GM19455 (cell line): ENCODE data around the gene PBX1.

Experiments used
- ATAC-seq: cut with Tn5 transposase; IDR thresholded peaks from one replicate; pipeline ENCODE4 v1.9.1; 2021; ENCODE audit not compliant: unreplicated experiment

PBX1 gene

DNA sequence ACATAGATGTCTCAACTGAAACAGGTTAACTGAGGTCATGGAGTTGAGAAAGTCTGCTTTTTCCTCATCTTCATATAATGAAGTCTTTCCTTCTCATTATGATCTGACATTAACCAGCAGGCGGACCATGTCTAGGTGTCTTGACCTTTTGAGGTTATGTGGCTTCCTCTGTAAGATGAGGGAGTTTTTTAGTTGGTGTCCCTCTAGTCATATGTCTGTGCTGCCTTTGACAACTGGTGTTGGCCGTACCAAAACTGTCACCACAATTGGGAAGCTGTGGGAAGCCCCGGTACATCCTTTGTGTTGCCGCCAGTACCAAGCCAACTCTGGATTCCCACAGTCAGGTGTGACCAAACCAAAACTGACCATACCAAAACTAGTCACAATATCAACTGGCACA lies 105.1 kb downstream of the PBX1 start:
- ATAC-seq = no peak

DNA sequence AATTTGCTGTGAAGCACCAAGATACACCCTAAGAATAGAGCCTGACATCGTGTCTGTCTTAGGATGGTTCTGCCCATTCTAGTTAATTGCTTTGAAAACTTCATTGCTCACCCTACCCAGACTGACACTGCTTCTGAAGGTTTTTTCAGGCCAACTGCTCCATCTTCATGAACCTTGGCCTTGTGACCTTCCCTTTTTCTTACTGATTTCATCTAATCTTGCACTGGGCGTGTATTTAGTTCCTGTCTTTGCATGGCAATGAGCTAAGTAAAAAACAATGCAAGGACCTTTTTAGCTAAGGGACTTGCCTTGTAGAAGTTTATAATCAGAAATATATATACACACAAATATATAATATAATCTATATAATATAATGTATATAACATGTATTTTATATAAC lies 108.0 kb downstream of the PBX1 start:
- ATAC-seq = no peak

DNA sequence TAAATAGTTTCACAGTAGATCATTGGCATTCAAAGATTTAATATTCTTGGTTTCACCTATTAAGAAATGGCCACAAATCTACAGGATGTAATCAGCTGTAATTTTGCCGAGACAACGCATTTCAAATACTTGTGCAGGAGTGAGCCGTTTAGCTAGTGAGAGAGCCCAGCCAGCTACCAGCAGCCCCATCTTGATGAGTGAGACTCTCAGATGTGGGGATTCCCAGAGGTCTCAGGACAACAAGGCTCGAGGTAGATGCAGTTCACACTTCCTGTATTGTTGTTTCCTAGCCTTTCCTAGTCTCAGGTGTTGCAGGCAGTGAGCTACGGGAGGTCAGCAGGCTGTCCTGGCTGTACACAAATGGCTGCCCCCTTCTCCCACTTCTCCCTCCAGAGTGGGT lies 108.6 kb downstream of the PBX1 start:
- ATAC-seq = no peak

DNA sequence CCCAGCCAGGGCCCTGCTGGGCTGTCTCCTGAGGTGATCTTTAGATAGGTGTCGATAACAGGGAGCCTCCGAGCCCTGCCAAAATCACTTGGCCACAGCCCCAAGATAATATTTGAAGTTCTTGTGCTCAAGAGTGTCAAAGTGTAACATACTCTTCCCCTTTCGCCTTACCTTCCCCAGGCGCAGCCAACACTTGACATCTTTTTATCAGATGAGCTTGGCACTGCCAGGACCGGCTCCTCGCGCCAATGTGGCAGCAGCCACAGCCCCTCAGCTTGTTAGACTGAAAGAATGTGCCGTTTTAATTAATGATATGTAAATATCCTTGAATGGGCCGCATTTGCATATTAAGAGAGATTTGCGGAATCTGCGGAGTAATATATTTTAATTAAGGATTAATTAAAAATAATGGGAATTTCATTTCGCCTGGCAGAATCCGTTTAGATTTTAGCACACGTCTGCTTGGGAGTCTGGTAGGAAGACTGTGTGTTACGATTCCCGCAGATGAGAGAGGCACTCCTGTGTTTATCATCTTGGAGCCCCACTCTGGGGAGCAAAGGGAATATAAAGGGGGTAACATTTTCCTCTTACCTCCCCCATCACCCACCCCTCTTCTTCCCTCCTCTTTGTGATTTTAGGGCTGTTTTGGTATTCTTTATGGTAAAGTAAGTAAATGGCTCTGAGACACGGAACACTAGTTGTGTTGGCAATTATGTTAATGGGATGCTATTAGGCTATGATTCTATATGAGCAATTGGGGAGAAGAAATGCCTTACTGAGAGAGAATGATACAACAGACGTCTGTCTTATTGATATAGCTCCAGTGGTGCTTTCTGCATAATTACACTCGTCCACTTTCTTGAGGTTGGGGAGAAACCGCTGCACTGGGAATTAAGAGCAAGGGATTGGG lies 109.8 kb downstream of the PBX1 start:
- ATAC-seq = no peak

DNA sequence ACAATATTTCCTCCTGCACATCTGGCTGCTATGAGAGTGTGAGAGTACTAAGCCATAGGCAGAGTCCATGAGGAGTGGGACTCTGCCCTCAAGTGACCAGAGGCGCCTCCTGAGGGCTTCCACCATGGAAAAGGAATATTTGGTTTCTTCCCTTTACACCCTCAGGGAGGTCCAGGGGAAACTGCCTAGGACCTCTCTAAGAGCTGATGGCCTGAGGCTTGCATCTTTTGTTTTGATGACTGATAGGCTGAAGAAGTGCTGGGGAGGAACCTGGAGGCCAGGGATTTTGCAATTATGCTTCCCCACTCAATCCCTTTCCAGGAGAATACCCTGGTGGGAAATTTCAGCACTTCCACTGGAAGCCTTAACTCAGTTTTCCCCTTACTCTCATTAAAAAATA lies 111.0 kb downstream of the PBX1 start:
- no peak for ATAC-seq

DNA sequence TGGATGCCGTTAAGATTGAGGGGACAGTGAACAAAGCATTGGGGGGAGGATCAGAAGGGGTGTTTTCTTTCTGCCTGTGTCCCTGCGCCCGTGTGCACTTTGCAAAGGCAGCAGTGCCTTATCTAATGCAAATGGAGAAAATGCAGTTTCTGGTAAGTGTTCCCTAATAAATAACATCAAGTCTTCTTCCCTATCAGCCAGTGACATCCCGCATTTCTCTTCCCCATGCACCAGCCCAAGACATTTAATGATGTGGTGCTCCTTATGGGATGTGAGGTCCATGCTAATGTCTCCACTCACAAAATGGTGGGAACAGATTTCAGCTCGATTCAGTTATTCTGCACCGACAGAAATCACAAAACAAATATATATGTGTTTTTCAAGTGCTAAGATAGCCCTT lies 111.8 kb downstream of the PBX1 start:
- no peak for ATAC-seq

DNA sequence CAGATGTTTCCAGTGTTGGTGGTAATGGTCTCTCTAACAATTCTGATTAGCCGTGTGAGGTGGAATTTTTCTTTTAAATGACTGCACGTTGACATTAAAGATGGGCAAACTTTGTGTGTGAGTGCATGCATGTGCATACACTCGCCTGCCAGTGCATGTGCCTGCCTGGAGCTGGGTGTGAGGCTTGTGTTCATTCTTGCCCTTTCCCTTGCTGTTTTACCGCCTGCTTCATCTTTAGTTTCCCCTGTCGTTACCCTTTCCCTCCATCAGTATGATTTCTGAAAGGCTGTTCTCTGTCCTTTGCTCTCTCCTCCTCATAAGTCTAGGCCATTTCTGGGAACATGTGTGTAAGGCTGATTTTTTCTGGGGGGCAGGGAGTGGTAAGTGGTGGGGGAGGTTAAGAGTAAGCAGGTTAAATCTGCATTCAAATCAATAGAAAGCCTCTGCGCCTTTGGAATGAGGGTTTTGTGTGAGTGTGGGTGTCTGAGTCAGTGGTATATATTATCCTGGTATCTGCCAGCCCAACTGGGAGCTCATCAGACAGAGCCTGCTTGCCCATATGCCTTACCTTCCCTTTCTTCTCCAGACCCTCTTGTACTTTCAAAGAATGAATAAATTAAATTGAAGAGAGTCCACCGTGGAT lies 112.5 kb downstream of the PBX1 start:
- ATAC-seq = no peak

DNA sequence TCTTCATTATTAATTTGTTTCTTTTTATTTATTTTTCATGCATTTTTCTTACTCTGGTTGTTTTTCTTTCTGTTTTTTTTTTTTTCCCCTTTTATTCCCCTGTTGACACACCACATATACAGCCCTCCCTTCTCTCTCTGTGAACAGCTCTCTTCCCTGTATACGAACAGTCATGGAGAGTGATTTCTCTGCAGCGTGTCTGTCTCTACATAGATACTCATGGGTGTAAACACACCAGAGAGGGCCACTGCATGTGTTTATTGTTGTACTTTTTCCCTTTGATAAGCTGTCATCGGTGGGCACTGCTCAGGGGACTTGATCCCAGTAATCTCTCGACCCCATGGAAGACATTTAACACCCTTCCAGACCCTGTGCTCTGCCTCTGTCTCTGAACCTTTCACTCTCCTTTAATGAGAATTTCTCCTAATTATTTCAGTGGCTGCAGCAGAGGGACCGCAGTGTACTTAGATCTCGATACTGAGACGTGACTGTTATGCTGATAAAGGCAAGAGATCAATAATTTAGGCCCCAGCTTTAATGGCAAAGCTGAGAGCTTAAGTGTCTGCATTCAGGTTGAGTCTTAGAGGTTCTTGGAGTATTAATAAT lies 113.1 kb downstream of the PBX1 start:
- ATAC-seq = no peak

DNA sequence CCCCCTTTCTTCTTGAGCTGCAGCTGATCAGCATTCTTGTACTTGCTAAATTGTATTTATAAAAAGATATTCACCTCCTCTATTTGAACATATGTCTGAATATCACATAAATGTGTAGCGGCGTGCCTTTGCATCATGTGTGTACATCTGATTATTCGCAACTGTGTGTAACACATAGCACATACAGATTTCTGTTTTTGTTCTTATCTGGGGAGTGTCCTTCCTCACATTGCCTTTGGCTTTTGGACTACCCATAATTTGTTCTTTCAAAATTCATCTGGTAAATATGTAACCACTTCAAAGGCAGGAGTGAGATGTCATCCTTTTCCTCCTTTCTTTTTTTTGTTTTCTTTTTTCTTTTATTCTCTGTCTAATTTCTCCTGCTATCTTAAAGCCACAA lies 113.6 kb downstream of the PBX1 start:
- ATAC-seq = no peak

DNA sequence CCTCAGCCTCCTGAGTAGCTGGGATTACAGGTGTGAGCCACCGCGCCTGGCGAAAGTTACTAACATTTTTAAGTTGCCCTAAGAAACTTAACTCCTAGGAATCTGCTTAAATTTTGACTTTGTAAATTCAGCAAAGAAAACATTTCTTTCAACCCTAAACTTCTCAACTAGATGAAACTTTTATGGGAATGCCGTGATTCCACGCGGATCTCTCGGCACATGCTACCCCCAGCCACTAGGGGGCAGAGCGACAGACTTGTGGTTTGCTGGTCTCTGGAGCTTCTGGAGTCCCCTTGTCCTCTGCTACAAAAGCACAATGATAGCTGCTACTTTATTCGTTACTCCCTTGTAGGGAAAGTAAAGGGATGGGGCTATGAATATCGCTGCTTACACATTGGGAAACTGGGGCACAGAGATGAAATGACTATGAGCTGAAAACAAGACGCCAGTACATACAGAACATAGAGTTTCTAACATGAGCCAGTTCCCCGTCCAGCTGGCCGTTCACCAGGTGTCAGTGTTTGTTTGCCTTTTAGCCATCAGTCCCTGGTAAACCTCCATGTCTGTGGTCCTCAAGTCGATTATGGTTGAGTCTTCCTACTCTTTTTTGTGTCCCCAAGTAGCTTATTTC lies 114.7 kb downstream of the PBX1 start:
- no peak for ATAC-seq

DNA sequence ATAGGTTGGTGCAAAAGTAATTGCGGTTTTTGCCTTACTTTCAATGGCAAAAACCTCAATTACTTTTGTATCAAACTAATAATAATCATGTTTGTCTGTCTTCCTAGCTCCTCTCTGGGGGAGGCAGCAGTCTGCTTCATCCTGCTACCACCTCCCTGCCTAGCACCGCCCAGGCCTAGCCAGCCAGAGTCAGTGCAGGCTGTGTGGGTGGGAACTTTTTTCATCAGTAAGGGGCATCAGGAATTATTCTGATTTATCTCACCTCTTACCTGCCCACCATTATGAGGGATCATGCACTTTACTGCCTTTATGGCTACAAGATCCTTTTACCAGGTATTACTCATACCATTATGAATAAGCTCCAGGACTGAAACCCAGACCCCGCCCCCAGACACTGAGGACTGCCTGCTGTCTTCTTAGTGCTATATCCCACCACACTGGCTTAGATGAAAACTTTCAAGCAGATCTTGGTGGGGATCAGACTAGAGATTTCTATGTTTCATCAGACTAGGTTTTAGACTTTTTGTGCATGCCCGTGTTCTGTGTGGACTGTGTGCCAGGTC lies 116.4 kb downstream of the PBX1 start:
- ATAC-seq = no peak

DNA sequence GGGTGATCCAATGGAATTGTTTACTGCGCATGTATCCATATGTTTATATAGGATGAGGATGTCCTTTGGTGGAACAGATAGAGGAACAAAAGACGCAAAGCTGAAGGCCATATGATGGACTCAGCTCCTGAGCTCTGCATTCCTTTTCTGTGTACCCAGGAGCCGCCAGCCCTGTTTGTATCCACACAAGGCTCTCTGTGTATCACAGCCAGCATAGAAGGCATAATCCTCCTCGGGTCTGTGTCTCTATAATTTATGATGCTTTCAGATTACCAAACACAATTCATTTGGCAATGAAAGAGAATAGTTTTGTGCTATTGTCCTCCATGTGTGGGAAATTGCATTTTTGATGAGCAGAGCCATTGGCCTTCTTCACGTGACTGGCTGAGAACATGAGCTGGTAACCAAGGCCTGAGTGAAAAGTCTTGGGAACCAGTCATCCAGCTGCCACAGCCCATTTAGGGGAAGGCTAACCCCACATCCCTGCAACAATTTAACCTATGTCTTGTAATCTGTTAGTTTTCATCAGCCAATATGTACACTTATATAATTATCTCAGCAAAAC lies 119.2 kb downstream of the PBX1 start:
- no peak for ATAC-seq

DNA sequence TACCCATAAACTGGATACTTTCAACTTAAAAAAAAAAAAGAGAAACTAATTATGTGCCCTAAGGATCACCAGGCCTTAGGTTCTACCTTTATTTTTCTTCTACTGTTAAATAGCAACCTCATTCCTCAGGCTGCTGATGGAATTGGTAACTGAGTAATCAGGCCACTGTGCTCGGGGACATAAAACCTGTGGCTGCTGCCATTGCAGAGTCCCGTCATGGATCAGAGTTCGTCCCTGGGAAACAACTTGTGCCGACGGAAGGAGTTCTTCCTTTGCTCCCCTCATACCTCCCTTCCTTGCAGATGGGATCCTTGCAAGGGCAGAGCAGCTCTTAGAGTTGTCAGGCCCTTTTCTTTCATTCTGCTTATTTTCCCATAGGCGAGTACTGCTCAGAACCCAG lies 123.6 kb downstream of the PBX1 start:
- no peak for ATAC-seq

DNA sequence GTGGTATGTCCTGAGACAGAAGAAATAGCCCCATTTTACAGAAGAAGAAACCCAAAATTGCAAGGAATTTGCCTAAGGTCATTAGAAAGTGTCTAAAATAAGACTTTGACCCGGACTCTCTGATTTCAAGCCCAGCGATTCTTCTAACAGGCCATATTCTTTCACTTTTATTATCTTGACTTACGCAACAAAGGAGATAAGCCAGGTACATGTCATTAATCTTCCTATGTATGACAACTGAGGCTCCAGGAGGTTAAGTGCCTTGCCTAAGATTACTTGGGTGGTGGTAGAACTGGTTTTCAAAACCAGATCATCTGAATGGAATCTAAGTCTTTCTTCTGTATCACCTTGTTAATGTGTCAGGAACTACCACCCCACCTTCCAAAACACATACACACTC lies 124.3 kb downstream of the PBX1 start:
- no peak for ATAC-seq

DNA sequence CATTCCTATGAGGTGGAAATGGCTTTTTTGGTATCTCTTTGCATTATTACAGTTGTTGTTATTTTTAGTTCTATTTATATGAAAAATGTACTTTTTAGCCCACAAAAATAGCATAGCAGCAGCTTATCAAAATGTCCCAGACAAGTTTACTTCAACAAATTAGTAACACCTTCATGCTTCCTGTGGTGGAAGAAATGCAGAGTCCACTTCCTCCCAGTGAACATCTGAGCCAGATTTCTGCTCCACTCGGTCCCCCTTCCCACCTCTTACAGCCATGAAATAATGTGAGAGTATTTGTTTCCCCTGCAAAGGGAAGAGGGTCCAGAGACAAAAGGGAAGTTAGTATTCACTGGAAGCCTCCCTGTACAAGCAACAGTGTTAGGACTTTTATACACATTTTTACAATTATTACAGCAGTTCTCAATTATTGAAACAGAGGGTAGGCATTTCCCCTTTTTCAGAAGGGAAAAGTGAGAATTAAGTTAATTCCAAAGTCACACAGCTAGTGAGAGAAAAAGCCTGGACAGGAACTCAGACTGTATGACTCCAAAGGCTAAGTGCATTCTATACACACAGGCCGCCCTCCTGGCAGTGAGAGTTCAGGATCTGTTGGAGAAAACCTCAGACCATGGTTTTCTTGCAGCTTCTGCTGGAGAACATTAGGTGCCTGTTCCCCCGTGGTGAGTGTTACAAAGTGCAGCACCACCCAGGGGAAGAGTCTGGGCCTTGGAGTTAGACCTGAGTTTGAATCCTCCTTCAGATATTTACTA lies 126.5 kb downstream of the PBX1 start:
- no peak for ATAC-seq

DNA sequence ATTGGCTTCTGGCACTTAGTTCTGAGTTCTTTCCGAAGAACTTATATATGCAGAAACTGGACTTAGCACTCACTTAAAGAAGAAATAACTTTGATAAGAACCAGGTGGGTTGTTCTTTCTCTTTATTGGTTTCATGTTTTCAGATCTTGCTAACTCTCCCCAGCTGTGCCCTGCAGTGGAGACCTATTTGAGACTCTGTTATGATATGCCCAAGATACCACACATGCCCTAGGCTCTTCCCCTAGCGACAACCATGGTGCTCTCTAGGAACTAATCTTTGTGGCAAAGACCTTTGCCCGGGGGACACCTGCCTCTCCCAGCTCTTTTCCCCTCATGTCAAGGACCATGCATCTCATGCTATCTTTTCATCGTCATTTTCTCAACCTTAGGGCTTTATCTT lies 128.8 kb downstream of the PBX1 start:
- no peak for ATAC-seq

DNA sequence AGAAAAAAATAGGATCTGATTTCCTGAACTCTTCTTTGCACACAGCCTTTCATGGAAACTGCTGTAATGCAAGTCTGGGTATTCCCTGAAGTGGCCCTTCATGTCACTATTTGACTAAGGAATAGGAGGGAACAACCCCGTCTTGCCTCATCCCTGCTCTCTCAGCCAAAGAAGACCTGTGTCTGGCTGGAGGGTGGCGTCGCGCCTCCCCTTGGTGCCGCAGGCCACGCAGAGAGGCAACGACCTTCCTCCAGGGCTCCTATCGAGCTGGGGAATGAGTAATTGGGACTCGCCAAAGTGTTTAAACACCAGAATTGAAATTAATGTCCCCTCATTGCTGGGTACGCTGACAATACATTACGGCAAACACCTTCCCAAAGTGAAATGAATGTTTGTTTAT lies 129.8 kb downstream of the PBX1 start:
- ATAC-seq = no peak

DNA sequence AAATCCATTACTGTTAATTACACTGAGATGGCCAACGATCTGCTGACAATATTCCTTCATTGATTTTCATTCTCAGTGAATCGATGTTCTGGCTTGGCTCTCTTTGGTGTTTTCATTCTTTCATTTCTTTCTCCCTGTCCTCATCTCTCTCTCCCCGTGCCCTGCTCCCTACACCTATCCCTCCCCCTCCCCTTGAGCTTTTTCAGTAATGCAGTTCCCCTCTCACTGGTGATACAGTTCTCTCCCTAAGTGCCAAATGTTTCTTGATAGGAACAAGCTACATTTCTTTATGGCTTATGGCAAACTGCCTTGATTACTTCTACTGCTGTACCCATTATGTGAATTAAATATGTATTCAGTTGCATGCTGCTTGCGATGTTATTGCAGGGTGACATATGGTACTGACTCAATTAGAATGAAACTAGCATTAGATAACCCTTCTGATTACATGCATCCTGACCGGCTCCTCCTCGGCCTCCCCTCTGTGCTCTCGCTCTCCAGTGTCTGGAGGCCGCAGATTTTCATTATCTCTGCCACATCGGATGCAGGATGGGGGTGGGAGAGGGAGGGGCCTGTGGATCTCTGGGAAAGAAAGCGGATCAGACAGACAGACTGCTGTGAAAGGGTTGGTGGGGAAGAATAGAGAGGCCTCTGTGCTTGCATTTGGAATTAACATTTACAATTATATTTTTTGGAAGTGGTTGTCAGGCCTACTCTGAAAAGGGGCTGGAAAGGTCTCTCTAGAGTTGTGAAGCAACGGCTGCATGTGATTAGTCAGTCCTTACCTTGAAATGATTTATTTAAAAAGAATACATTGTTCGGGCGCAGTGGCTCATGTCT lies 130.9 kb downstream of the PBX1 start:
- no peak for ATAC-seq

DNA sequence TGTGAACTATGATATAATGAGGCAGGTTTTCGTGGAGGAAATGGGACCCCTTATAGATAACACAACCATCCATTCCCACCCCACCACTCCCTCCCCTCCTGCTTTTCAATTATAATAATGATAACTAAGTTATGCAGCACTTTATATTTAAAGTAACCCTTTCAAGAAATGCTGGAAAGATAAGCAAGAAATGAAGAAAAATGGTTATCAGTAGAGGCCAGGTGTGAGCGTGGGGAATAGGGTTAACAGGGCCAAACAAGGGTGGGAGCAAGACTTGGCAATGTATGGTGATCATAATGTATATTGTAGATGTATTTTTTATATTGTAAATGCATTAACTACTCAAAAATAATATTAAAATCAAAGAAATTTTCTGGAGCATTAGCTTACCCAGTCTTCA lies 133.4 kb downstream of the PBX1 start:
- no peak for ATAC-seq
